Brain pericyte (primary cell): Measurements from ENCODE around the gene AGAP3.

Source experiments
- DNase-seq: peaks from one replicate; pipeline ENCODE4 v3.0.0-alpha.2; 2012; ENCODE audit warnings: low read depth, low spot score

The AGAP3 gene

DNA sequence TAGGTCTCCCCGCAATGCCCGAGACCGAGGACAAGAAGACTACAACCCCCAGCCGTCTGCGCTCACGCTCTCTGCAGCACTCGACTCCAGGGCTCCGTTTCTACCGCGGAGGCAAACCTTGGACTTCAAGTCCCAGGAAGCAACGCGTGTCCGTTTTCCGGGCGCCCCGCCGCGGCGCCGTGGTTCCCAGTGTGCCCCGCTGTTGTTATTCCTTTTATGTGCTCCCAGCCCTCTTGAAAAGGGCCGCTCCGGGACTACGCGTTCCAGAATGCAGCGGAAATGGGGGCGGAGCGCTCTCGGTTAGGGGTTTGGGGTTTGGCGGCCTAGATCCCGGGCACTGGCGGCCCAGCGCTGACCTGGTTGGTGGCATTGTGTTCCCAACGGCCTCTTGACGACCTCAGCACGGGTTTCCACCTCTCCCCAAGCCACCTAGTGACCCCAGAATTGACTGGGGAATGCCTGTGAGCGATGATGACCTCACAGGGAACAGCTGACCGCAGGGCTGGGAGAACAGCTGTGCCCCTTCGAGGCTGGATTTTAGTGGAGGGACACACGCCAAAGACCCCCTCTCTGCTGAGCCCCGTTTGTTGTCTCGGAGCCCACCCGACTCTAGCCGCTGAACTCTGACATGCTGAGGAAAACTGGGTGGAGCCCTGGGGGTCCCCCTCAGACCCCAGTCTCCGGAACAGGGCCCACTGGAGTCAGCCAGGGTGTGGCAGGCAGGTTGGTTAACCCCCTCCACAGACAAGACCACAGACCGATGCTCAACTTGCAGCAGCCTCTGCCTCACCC, 28.1 kb upstream of the AGAP3 start:
- DNase-seq: peak; percentile 99

GRCh38 chr7:151058781-151059366, 27.4 kb upstream of the AGAP3 start:
- DNase-seq: no peak

DNA sequence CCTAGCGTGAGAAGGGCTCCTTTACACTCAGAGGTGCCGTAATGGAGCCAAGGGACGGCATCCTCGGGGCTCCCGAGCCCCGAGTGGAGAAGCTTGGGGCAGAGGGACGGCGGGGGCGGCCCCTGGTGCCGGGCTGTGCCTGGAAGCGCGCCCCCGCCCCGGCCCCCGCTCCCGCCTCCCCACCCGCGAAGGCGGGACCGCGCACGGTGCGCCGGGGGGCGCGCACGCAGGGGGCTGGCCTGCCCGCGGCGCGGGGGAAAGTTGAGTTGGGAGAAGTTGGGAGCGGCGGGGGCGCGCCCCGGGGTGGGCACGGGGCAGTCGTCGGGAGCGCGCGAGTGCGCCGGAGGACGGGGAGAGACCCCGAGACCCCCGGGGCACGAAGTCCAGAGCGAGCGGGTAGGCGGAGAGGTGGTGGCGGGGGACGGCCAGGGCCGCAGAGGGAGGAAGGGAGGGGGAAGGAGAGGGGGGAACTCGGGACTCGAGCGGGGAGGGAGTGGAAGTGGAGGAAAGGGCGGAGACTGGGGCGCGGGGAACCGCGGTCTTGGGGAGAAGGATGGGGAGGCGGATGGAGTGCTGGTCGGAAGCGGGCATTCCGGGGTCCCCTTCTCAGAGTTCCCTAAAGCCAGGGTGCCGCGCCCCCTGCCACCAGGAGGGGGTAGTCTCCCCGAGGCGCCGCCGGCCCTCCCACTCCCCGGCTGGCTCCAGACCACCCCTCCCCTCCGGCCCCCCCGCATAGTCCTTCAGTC, 26.7 kb upstream of the AGAP3 start, which contains the start of gene SLC4A2:
TSS of gene SLC4A2 (plus strand) at position 223 of the 746 bp plus-strand sequence. CDS start 2,399 bp downstream, outside the sequence.
- DNase-seq: no peak

GRCh38 chr7:151060113-151060415, 26.2 kb upstream of the AGAP3 start:
- DNase-seq: no peak

DNA sequence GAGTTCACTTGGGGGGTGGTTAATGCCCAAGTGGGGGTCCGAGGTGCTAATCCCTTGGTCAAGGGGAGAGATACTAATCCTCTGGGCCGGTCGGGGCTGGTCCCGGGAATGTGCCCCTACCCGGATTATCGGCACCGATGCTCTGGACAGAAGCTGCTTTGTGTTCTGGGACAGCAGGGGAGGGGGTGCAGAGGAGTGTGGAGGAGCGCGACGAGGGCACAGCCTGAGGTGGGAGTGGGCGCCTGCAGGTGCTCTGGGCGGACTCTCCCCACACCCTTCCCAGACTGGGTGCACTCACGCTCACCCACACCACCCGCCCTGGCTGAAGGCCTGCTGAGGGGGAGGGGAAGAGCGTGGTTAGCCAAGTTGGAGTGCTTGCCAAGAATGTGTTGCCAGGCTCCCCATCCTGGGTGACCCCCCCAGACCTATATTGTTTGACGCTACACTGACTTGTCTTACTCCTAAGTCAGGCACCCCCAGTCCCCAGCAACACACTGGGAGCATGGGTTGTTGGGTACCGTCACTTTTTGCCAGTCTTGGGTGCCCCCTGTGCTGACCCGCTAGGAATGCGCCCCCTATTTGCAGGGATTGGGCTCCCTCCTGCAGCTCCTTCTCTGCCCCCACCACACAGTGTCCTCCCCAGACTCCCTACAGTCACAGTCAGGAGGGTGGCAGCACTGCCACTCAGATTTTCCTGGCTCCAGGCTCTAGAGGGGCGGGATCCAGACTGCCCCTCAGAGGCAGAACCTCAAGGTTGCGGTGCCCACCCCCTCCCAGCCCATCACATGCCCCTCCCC, 25.7 kb upstream of the AGAP3 start:
- DNase-seq: no peak

GRCh38 chr7:151061213-151062110, 24.8 kb upstream of the AGAP3 start:
- no peak for DNase-seq

DNA sequence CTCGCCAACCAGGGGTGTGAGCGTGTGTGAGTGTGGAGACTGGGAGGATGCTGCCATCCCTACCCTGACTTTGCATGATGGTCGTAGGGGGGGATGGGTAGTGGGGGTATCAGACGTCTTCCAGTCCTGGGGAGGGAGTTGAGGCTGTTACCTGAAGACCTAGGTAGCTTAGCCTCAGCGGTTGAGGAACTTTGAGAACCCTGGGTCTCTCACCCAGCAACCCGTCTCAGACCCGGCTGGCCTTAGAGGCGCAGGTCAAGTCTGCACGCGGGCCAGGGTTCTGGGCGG, 24.2 kb upstream of the AGAP3 start:
- DNase-seq: no peak

GRCh38 chr7:151062399-151063211, 23.7 kb upstream of the AGAP3 start:
- no peak for DNase-seq

GRCh38 chr7:151063212-151063561, 23.1 kb upstream of the AGAP3 start:
- no peak for DNase-seq

GRCh38 chr7:151064454-151064853, 21.8 kb upstream of the AGAP3 start:
- no peak for DNase-seq

DNA sequence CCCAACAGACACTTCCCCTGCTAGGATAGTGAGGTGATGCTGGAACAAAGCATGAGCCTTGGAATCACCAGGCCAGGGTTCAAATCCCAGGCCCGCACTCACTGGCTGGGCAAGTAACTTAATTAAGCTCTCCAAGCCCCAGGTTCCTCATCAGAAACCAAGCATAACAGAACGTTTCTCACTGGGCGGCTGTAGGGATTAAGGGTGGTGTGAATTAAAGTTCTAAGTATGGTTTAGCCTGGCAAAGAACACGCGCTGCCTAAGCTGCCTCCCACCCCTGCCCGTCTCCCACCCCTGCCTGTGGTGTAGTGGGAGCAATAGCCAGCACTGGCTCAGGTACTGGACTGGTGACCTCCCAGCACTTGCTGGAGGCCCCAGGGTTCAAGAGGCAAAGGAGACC, 21.3 kb upstream of the AGAP3 start:
- no peak for DNase-seq

- DNase-seq: no peak
Measured at GRCh38 chr7:151065516-151065915, 20.8 kb upstream of the AGAP3 start.

- no peak for DNase-seq
Measured at GRCh38 chr7:151066273-151066974, 19.9 kb upstream of the AGAP3 start.

- no peak for DNase-seq
Measured at GRCh38 chr7:151068069-151068773, 18.1 kb upstream of the AGAP3 start.

DNA sequence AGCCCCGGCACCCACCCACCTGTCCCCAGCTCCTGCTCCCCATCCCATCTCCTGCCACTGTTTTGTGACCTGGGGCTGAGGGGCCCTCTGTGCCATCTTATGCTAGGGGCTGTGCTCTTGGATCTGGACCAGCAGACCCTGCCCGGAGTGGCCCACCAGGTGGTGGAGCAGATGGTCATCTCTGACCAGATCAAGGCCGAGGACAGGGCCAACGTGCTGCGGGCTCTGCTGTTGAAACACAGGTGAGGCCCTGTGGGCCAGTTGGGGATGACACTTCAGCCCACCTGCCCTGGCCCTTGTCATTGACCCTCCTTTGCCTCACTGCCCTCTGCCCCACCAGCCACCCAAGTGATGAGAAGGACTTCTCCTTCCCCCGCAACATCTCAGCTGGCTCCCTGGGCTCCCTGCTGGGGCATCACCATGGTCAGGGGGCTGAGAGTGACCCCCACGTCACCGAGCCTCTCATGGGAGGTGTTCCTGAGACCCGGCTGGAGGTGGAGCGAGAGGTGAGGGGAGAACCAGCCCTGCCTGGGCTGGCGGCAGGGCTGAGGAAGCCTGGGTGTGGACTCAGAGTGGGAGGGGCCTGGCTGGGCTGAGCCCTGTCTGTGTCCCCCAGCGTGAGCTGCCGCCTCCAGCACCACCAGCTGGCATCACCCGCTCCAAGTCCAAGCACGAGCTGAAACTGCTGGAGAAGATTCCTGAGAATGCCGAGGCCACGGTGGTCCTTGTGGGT, 16.3 kb upstream of the AGAP3 start:
- no peak for DNase-seq

DNA sequence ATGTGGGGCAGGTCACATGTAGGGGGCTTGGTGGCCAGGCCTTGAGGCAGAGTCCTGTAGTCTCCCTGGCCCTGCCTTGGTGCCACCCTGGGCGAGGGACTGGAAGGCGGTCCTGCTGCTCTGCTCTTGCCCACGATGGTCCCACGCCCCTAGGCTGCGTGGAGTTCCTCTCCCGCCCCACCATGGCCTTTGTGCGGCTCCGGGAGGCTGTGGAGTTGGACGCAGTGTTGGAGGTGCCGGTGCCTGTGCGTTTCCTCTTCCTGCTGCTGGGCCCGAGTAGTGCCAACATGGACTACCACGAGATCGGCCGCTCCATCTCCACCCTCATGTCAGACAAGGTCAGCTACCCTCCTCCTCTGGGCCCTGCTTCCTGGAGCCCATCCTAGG, 15.7 kb upstream of the AGAP3 start:
- no peak for DNase-seq

GRCh38 chr7:151071032-151071866, 15.0 kb upstream of the AGAP3 start:
- no peak for DNase-seq

DNA sequence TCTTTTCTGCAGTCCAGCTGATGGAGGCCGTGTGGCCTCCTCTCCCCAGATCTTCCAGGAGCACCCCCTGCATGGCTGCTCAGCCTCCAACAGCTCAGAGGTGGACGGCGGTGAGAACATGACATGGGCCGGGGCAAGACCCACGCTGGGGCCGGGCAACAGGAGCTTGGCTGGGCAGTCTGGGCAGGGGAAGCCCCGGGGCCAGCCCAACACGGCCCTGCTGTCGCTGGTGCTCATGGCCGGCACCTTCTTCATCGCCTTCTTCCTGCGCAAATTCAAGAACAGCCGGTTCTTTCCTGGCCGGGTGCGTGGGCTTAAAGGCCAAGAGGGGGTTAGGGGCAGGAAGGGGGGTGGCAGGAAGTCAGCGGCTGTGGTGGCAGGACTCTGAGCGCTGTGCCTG, 12.3 kb upstream of the AGAP3 start:
- DNase-seq: no peak
